PFSK-1 (cell line): ENCODE results near the gene ATF1.

Source experiments
- POLR2AphosphoS5 ChIP-seq: IDR thresholded peaks from 2 replicates; pipeline ENCODE4 v1.6.1; 2012; ENCODE audit warnings: low read depth, mild to moderate bottlenecking, control low read depth, low read length, moderate library complexity
- SIN3A ChIP-seq: IDR thresholded peaks from 2 replicates; pipeline ENCODE4 v1.6.1; 2012; ENCODE audit warnings: mild to moderate bottlenecking, low read length, moderate library complexity, borderline replicate concordance; ENCODE audit not compliant: insufficient read depth
- TAF1 ChIP-seq: IDR thresholded peaks from 2 replicates; pipeline ENCODE4 v1.6.1; 2012; ENCODE audit warnings: low read length, control low read depth, borderline replicate concordance; ENCODE audit not compliant: insufficient read depth
- TF ChIP-seq, protein P1 (sequence below), 2 experiments: IDR thresholded peaks; 2 replicates each; pipeline versions ENCODE4 v1.6.1 to v1.8.0; 2011 to 2012; ENCODE audit warnings: low read depth in 2 of 2, low read length in 2 of 2, control low read depth in 1 of 2, inconsistent platforms in 1 of 2, mild to moderate bottlenecking in 1 of 2, moderate library complexity in 1 of 2; ENCODE audit not compliant: insufficient read depth in 1 of 2

DNA sequence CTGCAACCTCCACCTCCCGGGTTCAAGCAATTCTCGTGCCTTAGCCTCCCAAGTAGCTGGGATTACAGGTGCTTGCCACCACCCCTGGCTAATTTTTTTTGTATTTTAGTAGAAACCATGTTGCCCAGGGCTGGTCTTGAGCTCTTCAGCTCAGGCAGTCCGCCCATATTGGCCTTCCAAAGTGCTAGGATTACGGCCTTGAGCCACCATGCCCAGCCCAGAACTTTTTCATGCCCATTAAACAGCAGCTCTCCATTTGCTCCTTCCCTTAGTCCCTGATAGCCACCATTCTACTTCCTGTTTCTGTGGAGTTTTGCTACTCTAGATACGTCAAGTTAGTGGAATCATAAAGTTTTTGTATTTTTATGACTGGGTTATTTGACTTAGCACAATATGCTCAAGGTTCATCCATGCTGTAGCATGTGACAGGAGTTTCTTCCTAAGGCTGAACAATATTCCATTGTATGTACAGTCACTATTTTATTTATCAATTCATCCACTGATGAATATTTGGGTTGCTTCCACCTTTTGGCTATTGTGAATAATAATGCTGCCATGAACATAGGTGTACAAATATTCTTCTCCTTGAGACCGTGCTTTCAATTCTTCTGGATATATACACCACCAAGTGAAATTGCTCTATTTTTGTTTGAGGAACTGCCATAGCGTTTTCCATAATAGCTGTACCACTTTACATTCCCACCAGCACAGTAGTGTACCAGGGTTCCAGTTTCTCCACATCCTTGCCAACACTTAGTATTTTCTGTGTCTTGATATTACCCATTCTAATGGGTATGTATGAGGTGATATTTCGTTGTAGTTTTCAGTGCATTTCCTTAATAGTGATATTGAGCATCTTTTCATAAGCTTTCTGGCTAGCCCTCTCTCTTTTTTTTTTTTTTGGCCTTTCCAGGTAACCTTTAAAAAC lies 15.0 kb downstream of the ATF1 start:
- no peak for TF ChIP-seq POLR2AphosphoS5
- TF ChIP-seq, protein P1, sequence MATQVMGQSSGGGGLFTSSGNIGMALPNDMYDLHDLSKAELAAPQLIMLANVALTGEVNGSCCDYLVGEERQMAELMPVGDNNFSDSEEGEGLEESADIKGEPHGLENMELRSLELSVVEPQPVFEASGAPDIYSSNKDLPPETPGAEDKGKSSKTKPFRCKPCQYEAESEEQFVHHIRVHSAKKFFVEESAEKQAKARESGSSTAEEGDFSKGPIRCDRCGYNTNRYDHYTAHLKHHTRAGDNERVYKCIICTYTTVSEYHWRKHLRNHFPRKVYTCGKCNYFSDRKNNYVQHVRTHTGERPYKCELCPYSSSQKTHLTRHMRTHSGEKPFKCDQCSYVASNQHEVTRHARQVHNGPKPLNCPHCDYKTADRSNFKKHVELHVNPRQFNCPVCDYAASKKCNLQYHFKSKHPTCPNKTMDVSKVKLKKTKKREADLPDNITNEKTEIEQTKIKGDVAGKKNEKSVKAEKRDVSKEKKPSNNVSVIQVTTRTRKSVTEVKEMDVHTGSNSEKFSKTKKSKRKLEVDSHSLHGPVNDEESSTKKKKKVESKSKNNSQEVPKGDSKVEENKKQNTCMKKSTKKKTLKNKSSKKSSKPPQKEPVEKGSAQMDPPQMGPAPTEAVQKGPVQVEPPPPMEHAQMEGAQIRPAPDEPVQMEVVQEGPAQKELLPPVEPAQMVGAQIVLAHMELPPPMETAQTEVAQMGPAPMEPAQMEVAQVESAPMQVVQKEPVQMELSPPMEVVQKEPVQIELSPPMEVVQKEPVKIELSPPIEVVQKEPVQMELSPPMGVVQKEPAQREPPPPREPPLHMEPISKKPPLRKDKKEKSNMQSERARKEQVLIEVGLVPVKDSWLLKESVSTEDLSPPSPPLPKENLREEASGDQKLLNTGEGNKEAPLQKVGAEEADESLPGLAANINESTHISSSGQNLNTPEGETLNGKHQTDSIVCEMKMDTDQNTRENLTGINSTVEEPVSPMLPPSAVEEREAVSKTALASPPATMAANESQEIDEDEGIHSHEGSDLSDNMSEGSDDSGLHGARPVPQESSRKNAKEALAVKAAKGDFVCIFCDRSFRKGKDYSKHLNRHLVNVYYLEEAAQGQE (IDR thresholded peaks at IDR 0.05; ENCODE audit: insufficient read depth in 1 of 2, low read depth in 2 of 2, low read length in 2 of 2), result no peak
- TF ChIP-seq SIN3A, result no peak
- no peak for TF ChIP-seq TAF1
